Measurements from ENCODE around the gene CLIP1. TPM values are rescaled to one million over a fixed set of nuclear protein-coding genes. Genes with fewer than 3 reads are reported as not detected.

CLIP1 gene
- total RNA-seq, 2 experiments from 2014 or later: 65.3 to 73.4 TPM

- ChIA-PET POLR2A (interaction anchor here (0.8 to 3.7 kb wide), 12 partner anchors 8 to 1358 kb away, joined by 3 to 86 read pairs (median 4); partner anchors contain the start of genes DDX55, DIABLO, KNTC1 and RSRC2), CTCF (interaction anchor here (1.4 to 2.3 kb wide), 4 partner anchors 18 to 449 kb away, joined by 4 to 20 read pairs (median 9); partner anchors contain the start of genes CFAP251 and DIABLO)
- no peaks in the 10 kb centered on the region for H3K27me3 Mint-ChIP-seq
- H3K4me1 Mint-ChIP-seq: peaks cover 31% of the 10 kb centered on the region
- H3K9me3 Mint-ChIP-seq: no peaks in the 10 kb centered on the region
- peaks cover 24% of the 10 kb centered on the region for H3K36me3 Mint-ChIP-seq (ENCODE audit: low read depth)
- H3K27ac Mint-ChIP-seq: peak overlapping the region; percentile 96
- H3K4me3 Mint-ChIP-seq: peak overlapping the region; percentile 70
- peak; percentile 39 for DNase-seq
Measured at GRCh38 chr12:122243965-122244364, 178.5 kb downstream of the CLIP1 start.

GRCh38 chr12:122238861-122239260 lies 183.6 kb downstream of the CLIP1 start:
- H3K36me3 Mint-ChIP-seq (ENCODE audit: low read depth): peaks cover 36% of the 10 kb centered on the region
- no peak overlapping the region for H3K27ac Mint-ChIP-seq
- H3K27me3 Mint-ChIP-seq: no peaks in the 10 kb centered on the region
- DNase-seq: no peak
- no peak overlapping the region for H3K4me3 Mint-ChIP-seq
- ChIA-PET CTCF (interaction anchor here (0.6 kb wide), 1 partner anchor 20 kb away, joined by 3 read pairs; no protein-coding TSS in a partner anchor), POLR2A (interaction anchor here (0.5 kb wide), 1 partner anchor 343 kb away, joined by 3 read pairs; no protein-coding TSS in a partner anchor)
- no peaks in the 10 kb centered on the region for H3K9me3 Mint-ChIP-seq
- H3K4me1 Mint-ChIP-seq: peaks cover 13% of the 10 kb centered on the region

- POLR2A ChIA-PET: interaction anchor here (1.2 kb wide), 1 partner anchor 9 kb away, joined by 4 read pairs; no protein-coding TSS in a partner anchor
- CTCF ChIA-PET: no interaction called here
Measured at GRCh38 chr12:122235741-122236140, 186.7 kb downstream of the CLIP1 start.

GRCh38 chr12:122232691-122233090 lies 189.8 kb downstream of the CLIP1 start:
- Mint-ChIP-seq H3K36me3 (ENCODE audit: low read depth) (peaks cover 35% of the 10 kb centered on the region), H3K27ac (no peak overlapping the region), H3K27me3 (no peaks in the 10 kb centered on the region), H3K9me3 (no peaks in the 10 kb centered on the region), H3K4me3 (no peak overlapping the region), H3K4me1 (peaks cover 8% of the 10 kb centered on the region)
- DNase-seq: no peak
- CTCF ChIA-PET: interaction anchor here (1.5 kb wide), 1 partner anchor 12 kb away, joined by 4 read pairs; no protein-coding TSS in a partner anchor
- POLR2A ChIA-PET: interaction anchor here (1.5 kb wide), 1 partner anchor 9 kb away, joined by 3 read pairs; no protein-coding TSS in a partner anchor

More at GRCh38 chr12:122235741-122236140, 186.7 kb downstream of the CLIP1 start:
- Mint-ChIP-seq H3K4me3 (no peak overlapping the region), H3K27ac (no peak overlapping the region), H3K9me3 (no peaks in the 10 kb centered on the region), H3K4me1 (peaks cover 2% of the 10 kb centered on the region), H3K27me3 (no peaks in the 10 kb centered on the region), H3K36me3 (ENCODE audit: low read depth) (peaks cover 47% of the 10 kb centered on the region)
- no peak for DNase-seq

GRCh38 chr12:122230798-122231197 lies 191.7 kb downstream of the CLIP1 start:
- no peak overlapping the region for H3K27ac Mint-ChIP-seq
- ChIA-PET CTCF (interaction anchor here (1.9 kb wide), 1 partner anchor 14 kb away, joined by 4 read pairs; no protein-coding TSS in a partner anchor), POLR2A (no interaction called here)

GRCh38 chr12:122228092-122228491 lies 194.4 kb downstream of the CLIP1 start:
- Mint-ChIP-seq H3K9me3 (no peaks in the 10 kb centered on the region), H3K4me3 (peak overlapping the region; percentile 84), H3K4me1 (peaks cover 39% of the 10 kb centered on the region), H3K27ac (peak overlapping the region; percentile 41), H3K27me3 (no peaks in the 10 kb centered on the region), H3K36me3 (ENCODE audit: low read depth) (peaks cover 31% of the 10 kb centered on the region)
- POLR2A ChIA-PET: interaction anchor here (4.2 kb wide), 1 partner anchor 17 kb away, joined by 86 read pairs; no protein-coding TSS in a partner anchor
- CTCF ChIA-PET: interaction anchor here (3.6 to 3.8 kb wide), 2 partner anchors 16 to 38 kb away, joined by 20 to 24 read pairs; partner anchors contain the start of gene VPS33A
- DNase-seq: no peak

More at GRCh38 chr12:122230798-122231197, 191.7 kb downstream of the CLIP1 start:
- H3K9me3 Mint-ChIP-seq: no peaks in the 10 kb centered on the region
- H3K4me1 Mint-ChIP-seq: peaks cover 22% of the 10 kb centered on the region
- H3K27me3 Mint-ChIP-seq: no peaks in the 10 kb centered on the region
- DNase-seq: no peak
- H3K4me3 Mint-ChIP-seq: no peak overlapping the region
- H3K36me3 Mint-ChIP-seq (ENCODE audit: low read depth): peaks cover 29% of the 10 kb centered on the region

GRCh38 chr12:122227341-122227740 lies 195.1 kb downstream of the CLIP1 start:
- H3K9me3 Mint-ChIP-seq: no peaks in the 10 kb centered on the region
- H3K4me3 Mint-ChIP-seq: peak overlapping the region; percentile 84
- no peak overlapping the region for H3K27ac Mint-ChIP-seq
- CTCF ChIA-PET: interaction anchor here (0.6 to 3.8 kb wide), 3 partner anchors 17 to 39 kb away, joined by 4 to 24 read pairs (median 20); partner anchors contain the start of gene VPS33A
- peaks cover 32% of the 10 kb centered on the region for H3K36me3 Mint-ChIP-seq (ENCODE audit: low read depth)
- no peaks in the 10 kb centered on the region for H3K27me3 Mint-ChIP-seq
- DNase-seq: peak; percentile 45
- POLR2A ChIA-PET: interaction anchor here (1.1 to 5.1 kb wide), 4 partner anchors 13 to 40 kb away, joined by 5 to 86 read pairs (median 32); partner anchors contain the start of gene VPS33A
- H3K4me1 Mint-ChIP-seq: peaks cover 43% of the 10 kb centered on the region

- POLR2A ChIA-PET: interaction anchor here (0.6 to 5.1 kb wide), 16 partner anchors 8 to 826 kb away, joined by 3 to 86 read pairs (median 4); partner anchors contain the start of genes B3GNT4, RNF34, TMEM120B and VPS33A
- Mint-ChIP-seq H3K36me3 (ENCODE audit: low read depth) (peaks cover 33% of the 10 kb centered on the region), H3K27me3 (no peaks in the 10 kb centered on the region), H3K4me3 (peak overlapping the region; percentile 84), H3K9me3 (no peaks in the 10 kb centered on the region), H3K4me1 (peaks cover 43% of the 10 kb centered on the region), H3K27ac (no peak overlapping the region)
- DNase-seq: no peak
- CTCF ChIA-PET: interaction anchor here (0.6 to 3.8 kb wide), 7 partner anchors 11 to 432 kb away, joined by 3 to 24 read pairs (median 4); partner anchors contain the start of gene VPS33A
Measured at GRCh38 chr12:122226366-122227125, 195.9 kb downstream of the CLIP1 start.

GRCh38 chr12:122225683-122226365 lies 196.6 kb downstream of the CLIP1 start, which contains the start of gene DIABLO:
Gene DIABLO, minus strand, starts transcription at chr12:122226052. Its CDS starts 38 bp downstream, at chr12:122226014.
- Mint-ChIP-seq H3K4me3 (peak within 1 kb of the TSS; percentile 84), H3K27ac (peak within 1 kb of the TSS; percentile 86), H3K4me1 (peaks cover 41% of the 10 kb centered on the region), H3K9me3 (no peaks in the 10 kb centered on the region), H3K27me3 (no peaks in the 10 kb centered on the region), H3K36me3 (ENCODE audit: low read depth) (peaks cover 33% of the 10 kb centered on the region)
- DNase-seq: peak; percentile 100
- CTCF ChIA-PET: interaction anchor here (0.7 to 3.8 kb wide), 7 partner anchors 12 to 432 kb away, joined by 3 to 24 read pairs (median 4); partner anchors contain the start of gene VPS33A
- POLR2A ChIA-PET: interaction anchor here (0.6 to 5.1 kb wide), 17 partner anchors 9 to 826 kb away, joined by 3 to 86 read pairs (median 4); partner anchors contain the start of genes B3GNT4, RNF34, TMEM120B and VPS33A

Other genes with a start within 250 kb of the CLIP1 start
- gene IL31, start 248.4 kb downstream of the CLIP1 start, total RNA-seq: not detected
- gene LRRC43, start 239.5 kb downstream of the CLIP1 start, total RNA-seq: under 1 TPM in 1 of 2 experiments, not detected in 1; 0.38 TPM
- gene B3GNT4, start 219.0 kb downstream of the CLIP1 start, total RNA-seq: 1 to 10 TPM; 2.6 to 2.8 TPM
- gene DIABLO, start 196.6 kb downstream of the CLIP1 start, total RNA-seq: 10 to 100 TPM; 40.8 to 41.7 TPM
- gene VPS33A, start 156.2 kb downstream of the CLIP1 start, total RNA-seq: 10 to 100 TPM; 29.8 to 30.6 TPM
- gene ZCCHC8, start 78.3 kb upstream of the CLIP1 start, total RNA-seq: 10 to 100 TPM; 44.4 to 46.6 TPM
- gene RSRC2, start 104.3 kb upstream of the CLIP1 start, total RNA-seq: 10 to 100 TPM; 90.7 to 97.4 TPM
- 100 to 1,000 TPM; 101 to 103 TPM for gene KNTC1, start 104.6 kb upstream of the CLIP1 start, total RNA-seq